Stomach (tissue), 4 donors: ENCODE results near the gene UGT1A5.

Experiments
- EP300 ChIP-seq: sonication (generic); formaldehyde crosslinking; IDR thresholded peaks from one replicate; pipeline ENCODE4 v1.6.1; 2017; ENCODE audit warnings: antibody characterized with exemption
- POLR2A ChIP-seq, 4 donors: fragments of 450-650 bp; IDR thresholded peaks; one replicate each; pipeline ENCODE4 v1.6.1; 2016; ENCODE audit warnings: antibody characterized with exemption in 4 of 4, control low read depth in 2 of 4, mild to moderate bottlenecking in 1 of 4, moderate library complexity in 1 of 4
- TF ChIP-seq, protein P1 (sequence below), 7 experiments: fragments of 450-650 bp in 4 of 7; fragments of 200-600 bp in 3 of 7; sonication (generic) in 3 of 7; IDR thresholded peaks; one replicate each; pipeline ENCODE4 v1.5.1; 2016 to 2019; ENCODE audit warnings: antibody characterized with exemption in 7 of 7, control low read depth in 2 of 7, mild to moderate bottlenecking in 1 of 7

GRCh38 chr2:233674314-233674713, 38.4 kb upstream of the UGT1A5 start:
- TF ChIP-seq POLR2A (IDR thresholded peaks at IDR 0.05) (no peak), EP300 (no peak)
- TF ChIP-seq, protein P1, sequence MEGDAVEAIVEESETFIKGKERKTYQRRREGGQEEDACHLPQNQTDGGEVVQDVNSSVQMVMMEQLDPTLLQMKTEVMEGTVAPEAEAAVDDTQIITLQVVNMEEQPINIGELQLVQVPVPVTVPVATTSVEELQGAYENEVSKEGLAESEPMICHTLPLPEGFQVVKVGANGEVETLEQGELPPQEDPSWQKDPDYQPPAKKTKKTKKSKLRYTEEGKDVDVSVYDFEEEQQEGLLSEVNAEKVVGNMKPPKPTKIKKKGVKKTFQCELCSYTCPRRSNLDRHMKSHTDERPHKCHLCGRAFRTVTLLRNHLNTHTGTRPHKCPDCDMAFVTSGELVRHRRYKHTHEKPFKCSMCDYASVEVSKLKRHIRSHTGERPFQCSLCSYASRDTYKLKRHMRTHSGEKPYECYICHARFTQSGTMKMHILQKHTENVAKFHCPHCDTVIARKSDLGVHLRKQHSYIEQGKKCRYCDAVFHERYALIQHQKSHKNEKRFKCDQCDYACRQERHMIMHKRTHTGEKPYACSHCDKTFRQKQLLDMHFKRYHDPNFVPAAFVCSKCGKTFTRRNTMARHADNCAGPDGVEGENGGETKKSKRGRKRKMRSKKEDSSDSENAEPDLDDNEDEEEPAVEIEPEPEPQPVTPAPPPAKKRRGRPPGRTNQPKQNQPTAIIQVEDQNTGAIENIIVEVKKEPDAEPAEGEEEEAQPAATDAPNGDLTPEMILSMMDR (IDR thresholded peaks at IDR 0.05) = no peak
